ENCODE measurements around the gene GPX4.

GPX4 gene

GRCh38 chr19:1085053-1085658 is 18.6 kb upstream of the GPX4 start:
- DNase-seq: no peak

GRCh38 chr19:1085676-1086442 is 17.9 kb upstream of the GPX4 start:
- no peak for DNase-seq

- no peak for DNase-seq
Observed at GRCh38 chr19:1086613-1087012, 17.2 kb upstream of the GPX4 start.

DNA sequence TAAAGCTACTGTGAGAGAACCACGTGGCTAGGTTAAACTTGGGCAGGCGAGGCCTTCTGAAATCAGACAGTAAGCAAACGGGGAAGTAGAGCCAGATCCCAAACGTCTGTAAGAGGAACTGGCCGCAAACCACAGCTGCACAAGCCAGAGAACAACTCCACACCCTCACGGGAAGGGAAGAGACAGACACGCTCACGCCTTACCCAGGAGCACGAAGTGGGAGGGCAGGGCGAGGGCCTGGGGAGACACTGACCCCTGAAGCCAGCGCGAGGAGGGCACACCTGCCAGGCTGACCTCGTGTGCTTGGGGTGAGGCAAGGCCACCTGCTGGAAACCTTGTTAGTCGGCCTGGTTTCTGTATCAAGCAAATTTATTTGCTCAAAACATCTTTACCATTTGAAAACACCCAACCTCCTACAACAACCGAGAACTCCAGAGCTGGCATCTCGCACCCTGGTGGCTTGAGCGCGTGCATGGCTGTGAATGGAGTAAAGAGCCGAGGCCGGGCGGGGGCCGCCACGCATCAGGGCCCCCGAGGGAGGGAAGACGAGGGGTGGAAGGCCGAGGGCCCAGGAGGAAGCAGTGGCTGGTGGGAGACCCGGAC is 15.9 kb upstream of the GPX4 start:
- DNase-seq: no peak

DNA sequence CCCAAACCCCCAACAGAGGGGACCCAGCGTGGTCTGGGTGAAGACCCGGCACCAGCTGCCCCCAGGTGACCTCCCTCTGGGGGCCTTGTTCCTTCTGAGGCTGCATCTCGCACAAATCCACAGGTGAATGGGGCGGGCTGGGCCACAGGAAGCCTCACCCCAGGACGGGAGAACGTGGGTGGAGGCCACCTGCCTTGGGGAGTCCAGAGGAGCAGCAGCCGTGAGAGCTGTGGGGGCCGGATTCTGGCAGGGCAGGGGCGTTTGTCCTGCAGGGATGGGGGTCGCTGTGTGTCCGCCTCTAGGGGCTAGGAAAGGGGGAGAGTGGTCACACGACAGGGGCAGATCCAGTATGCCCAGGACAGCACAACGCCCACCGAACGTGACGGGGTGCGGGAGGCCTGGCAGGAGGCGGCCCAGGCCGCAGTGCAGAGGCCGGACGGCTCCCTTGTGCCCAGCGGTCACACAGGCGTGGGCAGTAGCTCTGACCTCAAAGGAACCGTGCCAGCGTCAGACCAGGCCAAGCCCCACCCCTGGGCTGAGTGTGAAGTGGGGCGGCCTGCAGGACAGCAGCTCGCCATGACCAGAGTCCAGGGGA is 15.3 kb upstream of the GPX4 start:
- DNase-seq: no peak

- DNase-seq: no peak
Observed at GRCh38 chr19:1089126-1089771, 14.5 kb upstream of the GPX4 start.

GRCh38 chr19:1089891-1090290 is 13.9 kb upstream of the GPX4 start:
- DNase-seq: no peak

DNA sequence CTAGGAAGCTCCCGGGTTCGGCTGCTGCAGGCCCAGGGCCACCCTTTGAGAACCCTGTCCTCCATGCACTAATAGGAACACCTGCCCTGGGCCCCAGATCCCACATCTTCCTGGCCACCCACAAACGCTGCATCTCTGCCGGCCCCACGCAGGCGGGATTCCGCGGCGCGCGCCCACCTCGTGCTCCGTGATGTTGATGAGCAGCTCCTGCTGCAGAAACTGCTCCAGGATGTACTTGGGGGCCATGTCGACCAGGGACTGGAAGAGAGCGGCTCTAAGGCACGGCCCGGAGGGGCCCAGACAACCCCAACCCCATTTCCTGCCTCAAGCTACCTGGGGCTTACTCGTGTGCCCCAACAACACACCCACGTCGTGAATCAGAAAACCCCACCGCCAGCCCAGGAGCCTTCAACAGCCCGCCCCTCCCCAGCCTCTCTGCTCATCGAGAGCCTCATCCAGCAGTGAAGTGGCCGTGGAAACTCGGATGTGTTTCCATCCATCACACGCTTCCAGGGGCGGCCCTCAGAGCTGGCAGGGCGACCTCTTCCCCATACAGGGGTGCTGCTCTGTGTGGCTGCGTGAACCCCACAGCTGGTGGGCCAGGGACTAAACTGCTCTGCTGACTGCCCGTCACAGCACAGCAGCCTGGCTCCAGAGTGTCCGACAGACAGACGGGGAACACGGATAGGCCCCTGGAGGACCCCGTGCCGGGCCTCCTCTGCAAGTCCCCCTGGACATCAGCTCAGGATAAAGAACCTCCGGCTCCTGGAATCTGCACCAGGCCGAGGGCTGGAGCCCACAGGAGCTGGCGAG is 12.9 kb upstream of the GPX4 start:
- no peak for DNase-seq

DNA sequence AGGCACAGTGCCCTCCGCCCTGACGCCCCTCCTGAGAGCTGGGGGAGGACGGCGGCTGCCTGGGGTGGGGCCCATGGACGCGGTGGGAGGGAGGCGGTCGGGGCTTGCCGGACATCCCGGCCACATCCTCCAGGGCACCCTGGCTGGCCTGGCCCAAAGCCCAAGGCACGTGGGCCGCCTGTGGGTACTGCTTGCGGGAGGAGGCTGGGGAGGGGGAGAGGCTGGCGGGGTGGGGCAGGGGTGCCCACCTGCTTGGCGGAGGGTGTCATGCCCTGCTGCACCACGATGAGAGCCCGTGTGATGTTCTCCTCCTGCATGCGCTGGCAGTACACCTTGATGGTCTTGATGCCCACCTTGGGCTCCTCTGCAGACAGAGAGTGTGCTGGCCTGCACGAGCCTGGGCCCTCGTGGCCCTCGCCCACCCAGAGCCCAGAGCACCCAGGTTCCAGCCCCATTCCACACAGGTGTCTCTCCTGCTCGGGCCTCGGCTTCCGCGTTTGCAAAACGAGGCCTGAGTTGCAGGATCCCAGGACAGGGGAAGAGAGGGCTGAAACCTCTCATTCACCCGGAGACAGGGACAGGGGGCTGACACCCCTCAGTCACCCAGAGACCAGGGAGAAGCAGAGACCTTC is 12.1 kb upstream of the GPX4 start:
- no peak for DNase-seq

DNA sequence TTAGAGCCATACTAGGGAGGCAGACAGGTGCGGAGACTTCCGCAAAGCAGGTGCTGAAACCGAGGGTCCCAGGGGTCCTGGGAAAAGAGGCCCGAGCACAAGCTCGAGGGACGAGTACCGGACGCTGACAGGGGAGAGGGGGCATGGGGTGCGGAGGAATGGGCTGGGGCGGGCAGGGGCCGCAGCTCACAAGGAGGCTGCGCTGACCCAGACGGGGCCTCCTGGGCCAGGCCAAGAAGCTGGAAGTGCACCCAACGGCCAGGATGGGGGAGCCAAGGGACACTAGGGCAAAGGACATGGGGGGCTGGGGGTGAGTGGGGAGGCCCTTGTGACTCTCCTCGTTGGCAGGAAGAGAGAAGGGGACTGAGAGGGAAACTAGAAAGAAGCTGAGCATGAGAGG is 10.5 kb upstream of the GPX4 start:
- no peak for DNase-seq

DNA sequence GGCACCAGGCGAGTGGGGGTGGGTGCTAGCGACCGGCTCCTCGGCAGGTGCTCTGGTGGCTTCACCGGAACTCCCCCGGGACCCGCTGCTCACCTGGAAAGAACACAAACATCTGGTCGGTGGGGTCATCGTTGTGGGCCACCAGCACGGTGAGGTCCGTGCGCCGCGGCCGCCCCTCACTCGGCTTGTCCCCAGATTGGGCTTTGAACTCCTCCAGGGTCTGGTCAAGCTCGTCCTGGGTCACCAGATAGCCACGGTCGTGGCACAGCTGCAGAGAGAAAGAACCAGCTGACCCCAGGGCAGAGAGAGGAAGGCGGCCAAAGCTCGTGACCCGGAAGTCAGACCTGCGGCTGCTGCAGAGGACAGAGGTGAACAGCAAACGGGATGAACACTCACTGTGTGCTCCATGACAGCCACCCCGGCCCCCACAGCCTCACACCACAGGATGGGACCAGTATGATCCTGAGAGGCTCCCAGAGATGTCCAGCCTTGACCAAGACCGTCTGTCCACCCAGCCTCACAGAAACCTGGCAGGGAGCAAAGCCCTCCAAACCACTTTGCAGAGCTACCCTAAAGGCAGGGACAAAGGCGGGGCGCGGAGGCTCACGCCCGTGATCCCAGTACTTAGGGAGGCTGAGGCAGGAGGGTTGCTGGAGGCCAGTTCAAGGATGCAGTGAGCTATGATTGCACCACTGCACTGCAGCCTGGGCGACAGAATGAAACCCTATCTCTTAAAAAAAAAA is 9.8 kb upstream of the GPX4 start:
- no peak for DNase-seq

GRCh38 chr19:1094655-1094977 is 9.2 kb upstream of the GPX4 start:
- DNase-seq: no peak

DNA sequence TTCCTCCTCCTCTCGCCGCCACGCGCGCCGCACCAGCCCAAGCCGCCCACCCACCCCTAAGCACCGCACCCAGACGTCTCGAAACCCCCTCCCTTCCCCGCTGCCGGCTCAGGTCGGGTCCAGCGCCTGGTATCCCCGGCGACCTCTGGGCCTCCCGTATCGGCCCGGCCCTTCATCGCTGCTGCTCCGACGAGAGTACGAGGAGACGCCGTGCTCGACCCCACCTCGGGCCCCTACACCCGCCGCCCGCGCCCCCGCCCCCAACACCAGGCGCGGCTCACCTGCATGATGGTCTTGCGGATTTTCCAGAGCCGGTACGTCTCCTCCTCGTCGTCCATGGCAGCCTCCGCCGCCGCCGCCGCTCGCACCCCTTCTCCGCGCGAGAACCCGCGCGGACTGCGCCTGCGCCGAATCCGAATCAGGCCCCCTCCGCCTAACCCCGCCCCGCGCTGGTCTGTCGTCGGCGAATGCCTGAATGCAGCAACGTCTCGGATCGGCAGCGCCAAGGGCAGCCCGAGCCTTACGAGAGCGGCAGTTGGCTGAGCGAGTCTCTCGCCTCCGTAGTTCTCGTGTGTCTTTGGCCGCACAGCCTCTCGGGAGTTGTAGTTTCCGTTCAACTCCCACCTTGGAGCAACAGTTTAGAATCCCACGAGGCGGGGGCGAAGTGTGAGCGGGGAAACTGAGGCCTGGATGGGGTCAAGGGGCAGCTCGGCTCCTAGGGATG is 8.7 kb upstream of the GPX4 start, which contains the start of gene POLR2E:
TSS of gene POLR2E (minus strand) at position 398 of the 724 bp plus-strand sequence. CDS start at position 338, 60 bp downstream.
- DNase-seq: peak; percentile 95

GRCh38 chr19:1097810-1098176 is 6.0 kb upstream of the GPX4 start:
- no peak for DNase-seq

DNA sequence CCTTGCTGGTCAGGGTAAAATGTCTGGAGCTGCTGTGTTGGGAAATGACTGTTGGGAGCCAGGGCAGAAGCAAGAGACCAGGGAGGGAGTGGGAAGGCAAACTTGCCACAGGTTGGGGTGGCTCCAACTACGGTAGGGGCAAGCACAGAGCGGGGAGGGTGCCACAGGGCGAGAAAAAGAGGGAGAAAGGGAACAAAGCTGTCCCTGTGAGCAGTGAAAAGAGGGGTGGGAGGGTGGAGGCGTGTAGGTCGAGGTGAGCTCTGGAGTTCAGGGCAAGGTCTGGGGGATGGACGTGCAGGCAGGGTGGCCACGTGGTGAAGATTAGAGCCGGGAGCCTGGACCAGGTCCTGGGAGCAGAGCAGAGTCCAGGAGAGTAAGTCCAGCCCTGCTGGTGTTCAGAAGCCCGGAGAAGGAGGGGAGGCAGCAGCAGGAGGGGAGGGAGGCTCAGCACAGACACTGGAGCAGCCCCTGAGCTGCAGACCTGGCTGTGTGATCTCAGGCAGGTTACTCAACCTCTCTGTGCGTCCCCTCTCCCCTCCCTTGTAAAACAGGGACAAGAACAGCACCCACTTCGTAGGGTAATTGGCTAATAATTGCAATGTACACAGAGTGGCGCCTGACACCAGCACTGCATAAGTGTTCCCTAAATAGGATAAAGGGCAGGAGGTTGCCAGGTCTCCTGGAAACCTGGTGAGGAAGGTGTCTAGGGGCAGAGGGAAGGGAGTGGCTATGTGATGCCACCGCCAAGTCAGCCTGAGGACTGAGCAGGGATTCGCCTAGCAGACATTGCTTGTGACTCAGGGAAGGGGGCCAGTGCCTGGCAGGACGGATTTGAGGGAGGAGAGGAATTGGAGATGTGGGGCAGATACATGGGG is 5.4 kb upstream of the GPX4 start:
- DNase-seq: no peak

DNA sequence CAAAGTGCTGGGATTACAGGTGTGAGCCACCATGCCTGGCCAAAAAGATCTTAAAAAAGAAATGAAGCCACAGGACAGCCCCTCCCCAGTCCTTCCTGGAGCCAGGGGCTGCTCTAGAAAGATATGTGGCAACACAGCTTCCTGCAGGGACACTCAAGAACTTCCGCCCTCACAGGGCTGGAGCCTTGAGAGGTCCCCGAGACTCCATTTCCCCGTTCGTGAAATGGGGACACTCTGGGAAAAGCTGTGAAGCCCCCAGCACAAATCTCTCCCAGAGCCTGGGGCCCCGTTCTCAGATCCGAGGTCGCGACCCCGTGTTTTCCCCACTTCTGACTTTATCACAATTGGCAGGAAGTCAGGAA is 2.5 kb upstream of the GPX4 start:
- DNase-seq: no peak

GRCh38 chr19:1102407-1103131 is 1.2 kb upstream of the GPX4 start:
- peak; percentile 96 for DNase-seq

DNA sequence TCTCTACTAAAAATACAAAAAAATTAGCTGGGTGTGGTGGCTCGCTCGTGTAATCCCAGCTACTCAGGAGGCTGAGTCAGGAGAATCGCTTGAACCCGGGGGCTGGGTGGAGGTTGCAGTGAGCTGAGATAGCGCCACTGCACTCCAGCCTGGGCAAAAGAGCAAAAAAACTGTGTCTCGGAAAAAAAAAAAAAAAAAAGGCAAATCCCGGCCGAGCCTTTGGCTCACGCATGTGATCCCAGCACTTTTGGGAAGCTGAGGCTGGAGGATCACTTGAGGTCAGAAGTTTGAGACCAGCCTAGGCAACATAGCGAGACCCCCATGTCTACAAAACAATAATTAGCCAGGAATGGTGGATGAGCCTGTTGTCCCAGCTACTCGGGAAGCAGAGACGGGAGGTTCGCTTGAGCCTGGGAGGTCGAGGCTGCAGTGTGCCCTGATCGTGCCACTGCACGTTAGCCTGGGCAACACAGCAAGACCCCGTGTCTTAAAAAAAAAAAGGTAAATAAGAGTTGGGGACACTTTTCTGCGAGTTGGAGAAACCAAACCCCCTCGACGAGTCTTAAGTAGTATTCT is 574 bp upstream of the GPX4 start:
- DNase-seq: peak; percentile 46

All from NCI-H226 (cell line).